ENCODE results near the gene C2CD3. TPM values are rescaled to one million over a fixed set of nuclear protein-coding genes. Genes with fewer than 3 reads are reported as not detected.

Gene C2CD3
- total RNA-seq, 1 donor from 2014 or later: 12.2 TPM

DNA sequence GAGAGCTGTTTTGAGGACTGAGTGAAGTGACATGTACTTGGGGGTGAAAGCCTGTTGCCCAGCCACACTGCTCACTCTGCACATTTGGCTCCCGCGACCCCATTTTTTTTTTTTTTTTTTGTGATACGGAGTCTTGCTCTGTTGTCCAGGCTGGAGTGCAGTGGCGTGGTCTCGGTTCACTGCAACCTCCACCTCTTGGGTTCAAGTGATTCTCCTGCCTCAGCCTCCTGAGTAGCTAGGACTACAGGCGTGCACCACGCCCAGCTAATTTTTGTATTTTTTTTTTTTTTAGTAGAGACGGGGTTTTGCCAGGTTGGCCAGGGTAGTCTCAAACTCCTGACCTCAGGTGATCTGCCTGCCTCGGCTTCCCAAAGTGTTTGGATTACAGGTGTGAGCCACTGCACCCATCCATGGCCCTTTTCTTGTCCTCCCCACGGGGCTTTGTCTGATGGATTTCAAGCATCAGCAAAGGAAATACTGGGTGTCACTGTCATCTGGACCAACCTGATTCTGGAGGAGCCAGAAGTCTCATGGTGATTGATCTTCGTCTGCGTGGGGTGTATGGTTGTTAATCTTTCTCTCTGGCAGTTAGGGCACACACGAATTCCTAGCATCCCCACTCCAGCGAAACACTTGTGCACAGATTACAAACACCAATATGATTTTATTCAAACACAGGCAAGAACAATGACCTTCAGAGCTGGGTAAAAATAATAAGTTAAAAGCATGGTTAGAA lies 158.6 kb downstream of the C2CD3 start:
- DNase-seq (ENCODE audit: low read depth): no peak
- Histone ChIP-seq H3K36me3 (ENCODE audit: control insufficient read depth, insufficient read depth, low read length) (no peaks in the 10 kb centered on the region), H3K4me3 (ENCODE audit: low read depth, low read length) (no peak overlapping the region), H3K27me3 (ENCODE audit: control insufficient read depth, insufficient read depth, low read length) (no peaks in the 10 kb centered on the region)
- TF ChIP-seq, protein P1, sequence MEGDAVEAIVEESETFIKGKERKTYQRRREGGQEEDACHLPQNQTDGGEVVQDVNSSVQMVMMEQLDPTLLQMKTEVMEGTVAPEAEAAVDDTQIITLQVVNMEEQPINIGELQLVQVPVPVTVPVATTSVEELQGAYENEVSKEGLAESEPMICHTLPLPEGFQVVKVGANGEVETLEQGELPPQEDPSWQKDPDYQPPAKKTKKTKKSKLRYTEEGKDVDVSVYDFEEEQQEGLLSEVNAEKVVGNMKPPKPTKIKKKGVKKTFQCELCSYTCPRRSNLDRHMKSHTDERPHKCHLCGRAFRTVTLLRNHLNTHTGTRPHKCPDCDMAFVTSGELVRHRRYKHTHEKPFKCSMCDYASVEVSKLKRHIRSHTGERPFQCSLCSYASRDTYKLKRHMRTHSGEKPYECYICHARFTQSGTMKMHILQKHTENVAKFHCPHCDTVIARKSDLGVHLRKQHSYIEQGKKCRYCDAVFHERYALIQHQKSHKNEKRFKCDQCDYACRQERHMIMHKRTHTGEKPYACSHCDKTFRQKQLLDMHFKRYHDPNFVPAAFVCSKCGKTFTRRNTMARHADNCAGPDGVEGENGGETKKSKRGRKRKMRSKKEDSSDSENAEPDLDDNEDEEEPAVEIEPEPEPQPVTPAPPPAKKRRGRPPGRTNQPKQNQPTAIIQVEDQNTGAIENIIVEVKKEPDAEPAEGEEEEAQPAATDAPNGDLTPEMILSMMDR (IDR thresholded peaks at IDR 0.05; ENCODE audit: insufficient read depth, low read length, poor library complexity, severe bottlenecking): no peak

DNA sequence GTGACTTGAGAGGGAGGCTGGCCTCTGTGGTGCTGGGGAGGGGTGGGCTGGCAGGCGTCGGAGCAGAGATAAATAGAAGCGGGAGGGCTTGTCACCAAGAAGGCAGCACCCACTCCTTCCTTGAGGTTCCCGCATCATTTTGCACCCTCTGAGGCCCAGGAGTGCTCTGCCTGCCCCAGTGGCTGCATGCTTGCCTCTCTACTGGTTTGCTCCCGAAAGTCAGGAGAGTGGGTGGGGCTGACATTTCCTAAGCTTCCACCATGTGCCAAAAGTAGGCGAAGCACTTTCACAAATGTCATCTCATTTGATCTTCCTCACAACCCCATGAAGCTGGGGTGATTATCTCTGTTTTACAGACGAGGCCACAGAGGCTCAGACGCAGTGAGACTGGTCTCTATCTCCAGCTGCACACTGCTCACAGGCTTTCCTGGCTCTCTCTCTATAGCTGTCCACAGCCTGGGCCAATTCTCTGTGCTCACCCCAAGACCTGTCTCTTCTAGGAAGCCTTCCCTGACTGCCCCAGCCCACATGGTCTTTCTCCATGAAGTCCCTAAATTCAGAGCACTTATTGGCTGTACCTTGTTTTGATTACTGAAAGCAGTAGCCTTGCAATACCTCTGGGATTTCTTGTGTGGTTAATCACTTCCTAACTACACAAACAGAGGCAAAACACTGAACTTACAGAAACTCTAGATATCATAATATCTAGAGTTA lies 159.3 kb downstream of the C2CD3 start:
- H3K4me3 ChIP-seq (ENCODE audit: low read depth, low read length): no peak overlapping the region
- no peaks in the 10 kb centered on the region for H3K27me3 ChIP-seq (ENCODE audit: control insufficient read depth, insufficient read depth, low read length)
- no peak for DNase-seq (ENCODE audit: low read depth)
- TF ChIP-seq, protein P1 (IDR thresholded peaks at IDR 0.05; ENCODE audit: insufficient read depth, low read length, poor library complexity, severe bottlenecking): no peak
- no peaks in the 10 kb centered on the region for H3K36me3 ChIP-seq (ENCODE audit: control insufficient read depth, insufficient read depth, low read length)

DNA sequence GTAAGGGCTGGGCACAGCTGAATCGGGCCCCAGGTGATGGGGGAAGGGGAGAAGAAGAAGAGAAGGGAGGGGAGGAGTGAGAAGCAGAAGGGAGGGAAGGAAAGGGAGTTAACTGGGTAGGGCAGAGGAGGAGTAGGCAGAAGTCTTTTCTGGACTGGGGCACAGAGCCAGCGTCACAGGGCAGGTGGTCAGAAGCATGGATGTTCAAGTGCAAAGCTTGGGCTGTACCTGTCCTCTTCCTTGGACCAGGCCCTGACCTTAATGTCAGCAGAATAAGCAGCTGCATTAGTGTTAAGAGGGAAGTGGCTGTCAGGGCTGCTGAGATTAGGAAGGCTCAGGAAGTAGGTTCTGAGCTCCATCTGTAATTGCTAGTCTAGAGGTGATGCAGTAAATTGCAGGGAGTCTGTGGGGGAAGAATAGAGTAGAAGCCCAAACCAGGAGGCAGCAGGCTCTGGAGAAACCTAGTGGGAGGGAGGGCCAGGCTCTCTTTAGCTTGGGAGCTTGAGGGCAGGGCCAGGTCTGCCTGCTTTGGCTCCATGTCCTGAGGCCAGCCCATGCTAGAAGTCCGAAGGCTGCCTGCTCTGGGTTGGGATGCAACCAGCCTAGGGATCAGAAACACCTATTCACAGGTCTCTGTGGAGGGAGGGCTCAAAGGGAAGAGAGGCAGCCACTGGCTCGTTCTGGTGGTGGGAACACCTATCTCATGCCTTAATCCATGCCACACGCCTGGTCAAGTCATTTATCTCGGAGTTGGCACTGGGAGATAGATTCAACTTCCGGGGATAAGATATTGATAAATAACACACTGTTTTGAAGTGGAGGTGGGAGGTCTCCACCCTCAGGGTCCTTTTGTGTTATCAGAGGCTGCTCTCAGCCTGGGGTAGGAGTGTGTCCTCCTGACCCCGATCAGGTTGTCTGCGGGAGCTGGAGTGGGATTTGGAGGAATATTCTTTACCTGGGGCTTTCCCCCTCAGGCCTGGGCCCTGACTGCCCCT lies 160.2 kb downstream of the C2CD3 start:
- Histone ChIP-seq H3K36me3 (ENCODE audit: control insufficient read depth, insufficient read depth, low read length) (no peaks in the 10 kb centered on the region), H3K4me3 (ENCODE audit: low read depth, low read length) (no peak overlapping the region), H3K27me3 (ENCODE audit: control insufficient read depth, insufficient read depth, low read length) (no peaks in the 10 kb centered on the region)
- DNase-seq (ENCODE audit: low read depth): no peak
- TF ChIP-seq, protein P1 (IDR thresholded peaks at IDR 0.05; ENCODE audit: insufficient read depth, low read length, poor library complexity, severe bottlenecking): no peak

DNA sequence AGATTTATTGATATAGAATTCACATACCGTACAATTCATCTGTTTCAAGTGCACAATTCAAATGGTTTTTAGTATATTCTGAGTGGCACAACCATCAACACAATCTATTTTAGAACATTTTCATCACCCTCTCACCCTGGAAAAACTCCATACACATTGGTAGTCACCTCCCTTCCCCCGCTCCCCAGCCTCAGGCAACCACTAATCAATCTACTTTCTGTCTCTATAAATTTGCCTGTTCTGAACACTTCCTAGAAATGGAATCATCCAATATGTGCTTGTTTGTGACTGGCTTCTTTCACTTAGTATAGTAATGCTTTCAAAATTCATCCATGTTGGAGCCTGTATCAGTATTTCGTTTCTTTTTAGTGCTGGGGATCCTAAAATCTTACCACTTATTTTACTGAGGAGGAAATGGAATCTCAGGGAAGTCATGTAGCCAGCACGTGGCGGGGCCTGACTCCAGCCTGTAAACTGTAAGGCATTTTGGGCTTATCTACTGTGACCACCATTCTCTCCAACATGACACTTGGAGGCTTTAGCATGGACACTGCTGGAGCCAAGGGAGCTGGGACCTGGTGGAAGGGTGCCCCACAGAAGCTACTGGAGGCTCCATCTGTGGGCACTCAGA lies 161.0 kb downstream of the C2CD3 start:
- TF ChIP-seq, protein P1 (IDR thresholded peaks at IDR 0.05; ENCODE audit: insufficient read depth, low read length, poor library complexity, severe bottlenecking): no peak
- Histone ChIP-seq H3K4me3 (ENCODE audit: low read depth, low read length) (no peak overlapping the region), H3K27me3 (ENCODE audit: control insufficient read depth, insufficient read depth, low read length) (no peaks in the 10 kb centered on the region)

DNA sequence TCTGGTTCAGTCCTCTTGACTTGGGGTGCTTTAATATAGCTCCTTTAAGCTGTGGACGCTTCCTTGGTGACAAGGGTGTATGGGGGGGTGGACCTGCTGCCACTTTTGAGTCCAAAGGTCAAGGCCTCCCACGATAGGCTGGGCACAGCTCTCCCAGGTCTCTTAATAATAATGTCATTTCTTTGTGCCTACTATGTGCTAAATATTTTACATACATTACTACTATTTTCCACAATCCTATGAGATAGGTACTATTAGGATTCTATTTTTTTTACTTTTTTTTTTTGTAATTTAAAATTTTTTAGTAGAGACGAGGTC lies 161.6 kb downstream of the C2CD3 start:
- TF ChIP-seq, protein P1 (IDR thresholded peaks at IDR 0.05; ENCODE audit: insufficient read depth, low read length, poor library complexity, severe bottlenecking): no peak
- Histone ChIP-seq H3K36me3 (ENCODE audit: control insufficient read depth, insufficient read depth, low read length) (peaks cover under 1% of the 10 kb centered on the region), H3K4me3 (ENCODE audit: low read depth, low read length) (no peak overlapping the region), H3K27me3 (ENCODE audit: control insufficient read depth, insufficient read depth, low read length) (no peaks in the 10 kb centered on the region)
- DNase-seq (ENCODE audit: low read depth): no peak

More for the DNA sequence above, 161.0 kb downstream of the C2CD3 start:
- no peak for DNase-seq (ENCODE audit: low read depth)
- H3K36me3 ChIP-seq (ENCODE audit: control insufficient read depth, insufficient read depth, low read length): no peaks in the 10 kb centered on the region
